H9 (cell line): ENCODE results near the gene ADRB1. TPM values are rescaled to one million over a fixed set of nuclear protein-coding genes. Genes with fewer than 3 reads are reported as not detected.

ENCODE experiments used
- DNase-seq: peaks from one replicate; pipeline ENCODE4 v3.0.0-alpha.2; 2017
- H2AFZ ChIP-seq: one replicate; pipeline ENCODE4 v1.6.1; 2013; ENCODE audit warnings: mild to moderate bottlenecking, low read length, control low read depth, moderate library complexity
- H2AK5ac ChIP-seq: 2 replicates; pipeline ENCODE4 v1.6.1; 2013; ENCODE audit warnings: low read length, control low read depth, mixed read lengths; ENCODE audit not compliant: insufficient read length
- H2BK120ac ChIP-seq: one replicate; pipeline ENCODE4 v1.6.1; 2013; ENCODE audit warnings: low read depth, mild to moderate bottlenecking, low read length, control low read depth, inconsistent platforms; ENCODE audit not compliant: poor library complexity, severe bottlenecking
- H2BK12ac ChIP-seq: 2 replicates; pipeline ENCODE4 v1.6.1; 2013; ENCODE audit warnings: low read length, control low read depth, mixed read lengths, low read depth; ENCODE audit not compliant: insufficient read length
- H2BK15ac ChIP-seq: 2 replicates; pipeline ENCODE4 v1.6.1; 2013; ENCODE audit warnings: low read depth, low read length, control low read depth
- H2BK20ac ChIP-seq: one replicate; pipeline ENCODE4 v1.6.1; 2013; ENCODE audit warnings: low read depth, mild to moderate bottlenecking, low read length, control low read depth, inconsistent platforms; ENCODE audit not compliant: poor library complexity, severe bottlenecking
- H2BK5ac ChIP-seq: 2 replicates; pipeline ENCODE4 v1.6.1; 2013; ENCODE audit warnings: low read length, control low read depth, mixed read lengths; ENCODE audit not compliant: insufficient read length
- H3K14ac ChIP-seq: 2 replicates; pipeline ENCODE4 v1.6.1; 2013; ENCODE audit warnings: low read length, control low read depth; ENCODE audit not compliant: insufficient read depth
- H3K18ac ChIP-seq: 2 replicates; pipeline ENCODE4 v1.6.1; 2013; ENCODE audit warnings: low read depth, mild to moderate bottlenecking, mixed read lengths, low read length, control low read depth; ENCODE audit not compliant: insufficient read length
- H3K23ac ChIP-seq: 2 replicates; pipeline ENCODE4 v1.6.1; 2013; ENCODE audit warnings: low read length, control low read depth, mixed read lengths, low read depth; ENCODE audit not compliant: insufficient read length
- H3K23me2 ChIP-seq: 2 replicates; pipeline ENCODE4 v1.6.1; 2013; ENCODE audit warnings: low read depth, mild to moderate bottlenecking, mixed read lengths, low read length, control low read depth; ENCODE audit not compliant: insufficient read length, poor library complexity, severe bottlenecking
- H3K27ac ChIP-seq: 2 replicates; pipeline ENCODE4 v1.5.1; 2013; ENCODE audit warnings: low read length, control low read depth, mixed read lengths, low read depth; ENCODE audit not compliant: insufficient read length
- H3K27me3 ChIP-seq: 2 replicates; pipeline ENCODE4 v1.6.1; 2013; ENCODE audit warnings: low read length, control low read depth, inconsistent platforms; ENCODE audit not compliant: insufficient read depth
- H3K4ac ChIP-seq: 2 replicates; pipeline ENCODE4 v1.6.1; 2013; ENCODE audit warnings: low read depth, mild to moderate bottlenecking, control low read depth, inconsistent platforms, low read length, moderate library complexity
- H3K4me1 ChIP-seq: 2 replicates; pipeline ENCODE4 v1.6.1; 2013; ENCODE audit warnings: low read length, control low read depth, inconsistent platforms; ENCODE audit not compliant: insufficient read depth
- H3K4me2 ChIP-seq: 2 replicates; pipeline ENCODE4 v1.6.1; 2013; ENCODE audit warnings: low read length, control low read depth, mixed read lengths; ENCODE audit not compliant: insufficient read length, insufficient read depth
- H3K56ac ChIP-seq: 2 replicates; pipeline ENCODE4 v1.6.1; 2013; ENCODE audit warnings: low read depth, mild to moderate bottlenecking, mixed read lengths, low read length, control low read depth; ENCODE audit not compliant: insufficient read length
- H3K79me1 ChIP-seq: 2 replicates; pipeline ENCODE4 v1.6.1; 2013; ENCODE audit warnings: low read depth, mild to moderate bottlenecking, moderate library complexity, low read length, control low read depth, inconsistent platforms; ENCODE audit not compliant: insufficient read depth, poor library complexity, severe bottlenecking
- H3K79me2 ChIP-seq: 2 replicates; pipeline ENCODE4 v1.6.1; 2013; ENCODE audit warnings: low read length, control low read depth, inconsistent platforms; ENCODE audit not compliant: insufficient read depth
- H3K9ac ChIP-seq: 2 replicates; pipeline ENCODE4 v1.6.1; 2013; ENCODE audit warnings: low read length, control low read depth, mixed read lengths; ENCODE audit not compliant: insufficient read length; ENCODE audit errors: extremely low read depth
- H3K9me3 ChIP-seq: one replicate; pipeline ENCODE4 v1.6.1; 2013; ENCODE audit warnings: low read depth, low read length, inconsistent platforms; ENCODE audit not compliant: control insufficient read depth
- H3T11ph ChIP-seq: one replicate; pipeline ENCODE4 v1.6.1; 2013; ENCODE audit warnings: mild to moderate bottlenecking, low read length, control low read depth, inconsistent platforms
- H4K20me1 ChIP-seq: one replicate; pipeline ENCODE4 v1.6.1; 2013; ENCODE audit not compliant: control insufficient read depth, insufficient read length, insufficient read depth
- H4K5ac ChIP-seq: 2 replicates; pipeline ENCODE4 v1.6.1; 2013; ENCODE audit warnings: low read depth, mild to moderate bottlenecking, mixed read lengths, low read length, control low read depth; ENCODE audit not compliant: insufficient read length
- H4K8ac ChIP-seq: replicated peaks from 2 replicates; pipeline ENCODE4 v1.6.1; 2013; ENCODE audit warnings: low read length, control low read depth, mixed read lengths, low read depth; ENCODE audit not compliant: insufficient read length
- H4K91ac ChIP-seq: 2 replicates; pipeline ENCODE4 v1.6.1; 2013; ENCODE audit warnings: low read depth, mild to moderate bottlenecking, moderate library complexity, mixed read lengths, low read length, control low read depth; ENCODE audit not compliant: insufficient read length
- H3K27ac Mint-ChIP-seq, 3 experiments: 2 replicates in 2 of 3; 3 replicates in 1 of 3; pipeline ENCODE4 v1.8.0; 2020 to 2021; ENCODE audit warnings: mixed read lengths in 3 of 3, mild to moderate bottlenecking in 1 of 3, moderate library complexity in 1 of 3
- H3K27me3 Mint-ChIP-seq: 2 replicates; pipeline ENCODE4 v1.8.0; 2021; ENCODE audit warnings: low read depth, mild to moderate bottlenecking, moderate library complexity, mixed read lengths
- H3K36me3 Mint-ChIP-seq, 3 experiments: 2 replicates in 2 of 3; 3 replicates in 1 of 3; pipeline ENCODE4 v1.8.0; 2020 to 2021; ENCODE audit warnings: low read depth in 3 of 3, mixed read lengths in 3 of 3; ENCODE audit not compliant: insufficient read depth in 1 of 3
- H3K4me1 Mint-ChIP-seq, 2 experiments: 2 replicates each; pipeline ENCODE4 v1.8.0; 2020; ENCODE audit warnings: mixed read lengths in 2 of 2
- H3K4me3 Mint-ChIP-seq, 2 experiments: 2 replicates in 1 of 2; 3 replicates in 1 of 2; pipeline ENCODE4 v1.8.0; 2020 to 2021; ENCODE audit warnings: mild to moderate bottlenecking in 2 of 2, mixed read lengths in 2 of 2, moderate library complexity in 1 of 2
- H3K9me3 Mint-ChIP-seq, 2 experiments: 2 replicates in 1 of 2; 3 replicates in 1 of 2; pipeline ENCODE4 v1.8.0; 2020; ENCODE audit warnings: mild to moderate bottlenecking in 2 of 2, mixed read lengths in 2 of 2, moderate library complexity in 1 of 2
- CTCF ChIP-seq: fragments of 200-600 bp; sonication (generic); conservative IDR thresholded peaks from 3 replicates; pipeline ENCODE4 v1.8.0; 2021; ENCODE audit warnings: antibody characterized with exemption, mild to moderate bottlenecking
- WGBS: extraction: QIAGEN DNeasy Blood & Tissue Kit; methylation state at CpG from one replicate; pipeline ENCODE4 v1.1.7; 2013; ENCODE audit warnings: missing lambda C conversion rate, low lambda C conversion rate, mixed read lengths; ENCODE audit not compliant: insufficient read length; ENCODE audit errors: extremely low coverage; 5-methylcytosine and 5-hydroxymethylcytosine counted together
- total RNA-seq: library from RNA; stranded (reverse); gene quantifications from 2 replicates; pipeline ENCODE4 v1.2.1, GENCODE V29; 2021

Gene ADRB1
- total RNA-seq, 1 experiment from 2014 or later, result 0.13 TPM

- Histone ChIP-seq H3K79me2 (no peaks in the 10 kb centered on the region), H3K4ac (no peak overlapping the region)
- DNase-seq, result no peak
Observed at GRCh38 chr10:114087255-114087654, 43.6 kb downstream of the ADRB1 start.

More at GRCh38 chr10:114087255-114087654, 43.6 kb downstream of the ADRB1 start:
- no peak overlapping the region for H2AFZ ChIP-seq
- Mint-ChIP-seq H3K27ac (no peak overlapping the region), H3K4me3 (no peak overlapping the region), H3K4me1 (no peaks in the 10 kb centered on the region), H3K36me3 (peaks cover 0 to 4% (median 0%) of the 10 kb centered on the region in 3 experiments; a peak in 4 of 7 replicates), H3K9me3 (peaks cover 3% of the 10 kb centered on the region in 2 experiments; a peak in 3 of 5 replicates), H3K27me3 (no peaks in the 10 kb centered on the region; the same call in none of the 2 replicates)
- H3K27ac ChIP-seq, result no peak overlapping the region
- H2BK5ac ChIP-seq, result no peak overlapping the region
- no peak overlapping the region for H2BK20ac ChIP-seq
- no peak overlapping the region for H4K91ac ChIP-seq
- H2AK5ac ChIP-seq, result no peak overlapping the region
- H3K14ac ChIP-seq, result no peak overlapping the region
- H4K8ac ChIP-seq, result no peak overlapping the region
- H3T11ph ChIP-seq, result no peak overlapping the region
- no peak overlapping the region for H2BK15ac ChIP-seq
- H3K9ac ChIP-seq, result no peak overlapping the region
- no peak overlapping the region for H3K23ac ChIP-seq
- H2BK120ac ChIP-seq, result no peak overlapping the region
- no peak overlapping the region for H2BK12ac ChIP-seq
- no peaks in the 10 kb centered on the region for H4K20me1 ChIP-seq
- H3K27me3 ChIP-seq, result no peaks in the 10 kb centered on the region
- no peaks in the 10 kb centered on the region for H3K4me1 ChIP-seq
- H3K23me2 ChIP-seq, result no peaks in the 10 kb centered on the region
- H3K4me2 ChIP-seq, result no peak overlapping the region
- no CpG with 5 or more reads among the region's 5 CpGs for WGBS
- no peak overlapping the region for H4K5ac ChIP-seq
- no peaks in the 10 kb centered on the region for H3K79me1 ChIP-seq
- H3K18ac ChIP-seq, result no peak overlapping the region
- no peaks in the 10 kb centered on the region for H3K9me3 ChIP-seq
- peak; percentile 46 for TF ChIP-seq CTCF
- H3K56ac ChIP-seq, result no peak overlapping the region
